Epithelial cell of proximal tubule (primary cell): ENCODE measurements around the gene RPS6KB2. TPM values are rescaled to one million over a fixed set of nuclear protein-coding genes. Genes with fewer than 3 reads are reported as not detected.
"Not testable (repeated sequence)": the region's sequence is repeated elsewhere in the genome, so short reads cannot be mapped to it uniquely, and the experiment has no call there.

Source experiments
- DNase-seq: peaks from one replicate; pipeline ENCODE4 v3.0.0-alpha.2; 2011; ENCODE audit warnings: low read depth
- H3K4me3 ChIP-seq: 2 replicates; pipeline ENCODE4 v1.5.1; 2011; ENCODE audit warnings: low read depth, mild to moderate bottlenecking, low read length
- CTCF ChIP-seq: conservative IDR thresholded peaks from 2 replicates; pipeline ENCODE4 v1.5.1; 2012; ENCODE audit warnings: low read depth, mild to moderate bottlenecking, low read length
- total RNA-seq: library from RNA; depleted of rRNA; stranded (reverse); fragments of >200 nt; gene quantifications from 2 replicates; pipeline ENCODE4 v1.2.3, GENCODE V29; 2015

RPS6KB2 gene
- total RNA-seq, 1 donor from 2014 or later, result 64.1 TPM

DNA sequence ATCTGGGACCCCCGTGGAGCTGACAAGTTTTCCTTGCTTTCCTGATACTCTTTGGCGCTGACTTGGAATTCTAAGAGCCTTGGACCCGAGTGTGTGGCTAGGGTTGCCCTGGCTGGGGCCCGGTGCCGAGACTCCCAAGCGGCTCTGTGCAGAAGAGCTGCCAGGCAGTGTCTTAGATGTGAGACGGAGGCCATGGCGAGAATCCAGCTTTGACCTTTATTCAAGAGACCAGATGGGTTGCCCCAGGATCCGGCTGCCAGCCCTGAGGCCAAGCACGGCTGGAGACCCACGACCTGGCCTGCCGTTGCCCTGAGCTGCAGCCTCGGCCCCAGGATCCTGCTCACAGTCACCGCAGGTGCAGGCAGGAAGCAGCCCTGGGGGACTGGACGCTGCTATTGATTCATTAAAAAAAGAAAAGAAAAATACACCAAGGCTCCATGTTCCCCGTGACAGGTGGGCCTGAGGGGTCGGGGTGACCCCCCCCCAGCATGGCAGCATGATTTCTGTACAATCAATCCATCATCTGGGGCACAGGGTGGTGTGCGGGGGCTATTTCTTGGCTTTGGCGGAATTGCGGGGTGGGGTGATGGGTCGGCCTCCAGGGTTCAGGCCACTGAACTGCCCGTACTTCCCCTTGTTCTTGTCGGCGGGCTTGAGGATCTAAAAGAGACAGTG is 30.2 kb upstream of the RPS6KB2 start:
- DNase-seq, result no peak
- TF ChIP-seq CTCF, result no peak

GRCh38 chr11:67398661-67399563 is 29.4 kb upstream of the RPS6KB2 start:
- TF ChIP-seq CTCF, result no peak
- H3K4me3 ChIP-seq, result no peak overlapping the region
- DNase-seq, result no peak

More for the DNA sequence above, 30.2 kb upstream of the RPS6KB2 start:
- H3K4me3 ChIP-seq, result no peak overlapping the region

GRCh38 chr11:67400251-67400941 is 27.9 kb upstream of the RPS6KB2 start:
- DNase-seq, result no peak
- peak overlapping the region; percentile 99 for H3K4me3 ChIP-seq
- TF ChIP-seq CTCF, result no peak

DNA sequence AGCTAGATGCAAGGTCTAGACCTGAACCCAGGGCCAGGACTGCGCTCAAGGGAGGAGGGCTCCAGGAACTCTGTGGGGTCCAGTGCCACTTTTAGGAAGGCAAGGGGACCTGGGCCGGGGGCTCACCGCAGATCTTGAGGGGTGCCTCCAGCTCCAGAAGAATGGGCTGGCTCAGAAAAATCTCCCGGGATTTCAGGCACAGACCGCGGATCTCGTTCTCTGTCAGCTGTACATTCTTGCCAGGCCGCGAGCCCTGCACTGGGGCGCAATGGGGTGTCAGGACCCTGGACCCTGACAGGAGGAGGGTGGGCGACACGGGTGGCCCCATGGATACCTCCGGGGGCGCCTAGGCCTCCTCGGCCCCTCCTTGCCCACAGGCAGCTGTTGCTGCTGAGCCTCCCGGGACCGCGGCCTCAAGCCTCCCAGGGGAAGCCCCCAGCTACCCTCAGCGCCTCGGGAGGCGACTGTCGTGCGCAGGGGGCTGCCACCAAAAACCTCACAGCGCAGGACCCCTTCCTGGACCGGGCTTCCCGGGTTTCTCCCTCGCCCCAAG is 27.3 kb upstream of the RPS6KB2 start:
- no peak for TF ChIP-seq CTCF
- peak overlapping the region; percentile 99 for H3K4me3 ChIP-seq
- no peak for DNase-seq

GRCh38 chr11:67401495-67402191 is 26.7 kb upstream of the RPS6KB2 start, which contains the start of gene PPP1CA:
Gene PPP1CA, minus strand, starts transcription at chr11:67401858. Its CDS starts 76 bp downstream, at chr11:67401782.
- no peak for DNase-seq
- peak; percentile 17 for TF ChIP-seq CTCF
- peak within 1 kb of the TSS; percentile 99 for H3K4me3 ChIP-seq

- peak overlapping the region; percentile 47 for H3K4me3 ChIP-seq
- DNase-seq, result not testable (repeated sequence)
Measured at GRCh38 chr11:67402192-67402839, 26.0 kb upstream of the RPS6KB2 start.

DNA sequence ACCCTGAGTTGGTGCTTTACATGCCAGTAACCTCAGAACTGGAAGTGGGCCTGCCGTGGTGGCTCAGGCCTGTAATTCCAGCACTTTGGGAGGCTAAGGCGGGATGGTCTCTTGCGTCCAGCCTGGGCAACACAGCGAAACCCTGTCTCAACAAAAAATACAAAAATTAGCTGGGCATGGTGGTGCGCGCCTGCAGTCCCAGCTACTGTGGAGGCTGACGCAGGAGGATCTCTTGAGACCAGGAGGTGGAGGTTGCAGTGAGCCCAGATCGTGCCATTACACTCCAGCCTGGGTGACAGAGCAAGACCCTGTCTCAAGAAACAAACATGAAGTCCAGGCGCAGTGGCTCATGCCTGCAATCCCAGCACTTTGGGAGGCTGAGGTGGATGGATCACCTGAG is 25.2 kb upstream of the RPS6KB2 start:
- not testable (repeated sequence) for H3K4me3 ChIP-seq, DNase-seq
